Germinal center (tissue), 1 donor: ENCODE data around the gene GRK6.
A peak's percentile ranks its signal among the peaks of the same experiment; 100 is the strongest.

Experiments
- DNase-seq: peaks from one replicate; pipeline ENCODE4 v3.0.0; 2012; ENCODE audit warnings: mixed read lengths, low spot score

Gene GRK6

GRCh38 chr5:177426566-177427210 is at the start of gene GRK6:
Gene GRK6 (plus strand): TSS chr5:177426676. CDS start chr5:177426846, 170 bp downstream.
- DNase-seq: peak; percentile 65

- DNase-seq: no peak
Measured at GRCh38 chr5:177377851-177378776, 48.4 kb upstream of the GRK6 start.

- no peak for DNase-seq
Measured at GRCh38 chr5:177378884-177379883, 47.3 kb upstream of the GRK6 start.

GRCh38 chr5:177380805-177381126 is 45.7 kb upstream of the GRK6 start:
- DNase-seq: no peak

GRCh38 chr5:177382423-177383029 is 44.0 kb upstream of the GRK6 start:
- DNase-seq: no peak

- no peak for DNase-seq
Measured at GRCh38 chr5:177383181-177383580, 43.3 kb upstream of the GRK6 start.

GRCh38 chr5:177384134-177384533 is 42.3 kb upstream of the GRK6 start, which contains the start of gene SLC34A1:
Gene SLC34A1 (plus strand): TSS chr5:177384434. CDS start chr5:177385742, 1,308 bp downstream.
- no peak for DNase-seq

GRCh38 chr5:177385720-177386119 is 40.8 kb upstream of the GRK6 start:
- DNase-seq: no peak

GRCh38 chr5:177386542-177386941 is 39.9 kb upstream of the GRK6 start:
- DNase-seq: no peak

- DNase-seq: peak; percentile 54
Measured at GRCh38 chr5:177387405-177387804, 39.1 kb upstream of the GRK6 start.

- DNase-seq: no peak
Measured at GRCh38 chr5:177388521-177389052, 37.9 kb upstream of the GRK6 start.

GRCh38 chr5:177389241-177390169 is 37.0 kb upstream of the GRK6 start:
- peak; percentile 57 for DNase-seq

- DNase-seq: peak; percentile 90
Measured at GRCh38 chr5:177390363-177391300, 35.8 kb upstream of the GRK6 start.

GRCh38 chr5:177392765-177393164 is 33.7 kb upstream of the GRK6 start:
- no peak for DNase-seq

- DNase-seq: no peak
Measured at GRCh38 chr5:177393206-177393765, 33.2 kb upstream of the GRK6 start.

- DNase-seq: no peak
Measured at GRCh38 chr5:177393990-177394389, 32.5 kb upstream of the GRK6 start.

GRCh38 chr5:177396078-177396477 is 30.4 kb upstream of the GRK6 start:
- no peak for DNase-seq

GRCh38 chr5:177396807-177397206 is 29.7 kb upstream of the GRK6 start:
- no peak for DNase-seq
